Activated naive CD8-positive, alpha-beta T cell treated with anti-CD3 and anti-CD28 coated beads, Interleukin-2, amount 50 U/mL, for 24 hours (primary cell): ENCODE measurements around the gene ZNF326.
"Not testable (repeated sequence)": the region's sequence is repeated elsewhere in the genome, so short reads cannot be mapped to it uniquely, and the experiment has no call there.

Source experiments
- ATAC-seq: fragments of 150-1000 bp; cut with Tn5 transposase; one replicate; pipeline ENCODE4 v1.10.0; 2021
- DNase-seq: peaks from one replicate; pipeline ENCODE4 v3.0.0; 2021
- H3K27ac Mint-ChIP-seq: one replicate; pipeline ENCODE4 v1.8.0; 2021; ENCODE audit warnings: mild to moderate bottlenecking, mixed read lengths
- H3K27me3 Mint-ChIP-seq: one replicate; pipeline ENCODE4 v1.8.0; 2021; ENCODE audit warnings: mixed read lengths
- H3K36me3 Mint-ChIP-seq: one replicate; pipeline ENCODE4 v1.8.0; 2021; ENCODE audit warnings: low read depth, mixed read lengths
- H3K4me1 Mint-ChIP-seq: one replicate; pipeline ENCODE4 v1.8.0; 2021; ENCODE audit warnings: mixed read lengths
- H3K4me3 Mint-ChIP-seq: one replicate; pipeline ENCODE4 v1.8.0; 2021; ENCODE audit warnings: mild to moderate bottlenecking, moderate library complexity, mixed read lengths
- H3K9me3 Mint-ChIP-seq: one replicate; pipeline ENCODE4 v1.8.0; 2021; ENCODE audit warnings: mixed read lengths

ZNF326 gene

GRCh38 chr1:89980605-89981004, 14.3 kb upstream of the ZNF326 start:
- Mint-ChIP-seq H3K4me1 (no peaks in the 10 kb centered on the region), H3K4me3 (no peak overlapping the region), H3K36me3 (no peaks in the 10 kb centered on the region), H3K27ac (no peak overlapping the region), H3K27me3 (peaks cover 3% of the 10 kb centered on the region), H3K9me3 (no peaks in the 10 kb centered on the region)
- ATAC-seq (no peak), DNase-seq (no peak)

GRCh38 chr1:89982846-89983245, 12.1 kb upstream of the ZNF326 start:
- not testable (repeated sequence) for H3K4me3 Mint-ChIP-seq, H3K27ac Mint-ChIP-seq, H3K27me3 Mint-ChIP-seq, H3K9me3 Mint-ChIP-seq, DNase-seq, H3K4me1 Mint-ChIP-seq, H3K36me3 Mint-ChIP-seq, ATAC-seq

- not testable (repeated sequence) for H3K4me1 Mint-ChIP-seq, ATAC-seq
Observed at GRCh38 chr1:89984564-89985116, 10.3 kb upstream of the ZNF326 start.

GRCh38 chr1:89986020-89986419, 8.9 kb upstream of the ZNF326 start:
- DNase-seq (no peak), ATAC-seq (no peak)
- Mint-ChIP-seq H3K9me3 (no peaks in the 10 kb centered on the region), H3K27ac (no peak overlapping the region), H3K4me3 (no peak overlapping the region), H3K36me3 (no peaks in the 10 kb centered on the region), H3K27me3 (peaks cover 3% of the 10 kb centered on the region), H3K4me1 (peaks cover under 1% of the 10 kb centered on the region)

More at GRCh38 chr1:89984564-89985116, 10.3 kb upstream of the ZNF326 start:
- H3K27me3 Mint-ChIP-seq, H3K36me3 Mint-ChIP-seq, H3K4me3 Mint-ChIP-seq, H3K27ac Mint-ChIP-seq, H3K9me3 Mint-ChIP-seq, DNase-seq: not testable (repeated sequence)

GRCh38 chr1:89987159-89987819, 7.6 kb upstream of the ZNF326 start:
- DNase-seq (peak; percentile 29), ATAC-seq (peak; percentile 83)
- Mint-ChIP-seq H3K4me1 (peaks cover 10% of the 10 kb centered on the region), H3K27me3 (peaks cover 5% of the 10 kb centered on the region), H3K4me3 (no peak overlapping the region), H3K27ac (no peak overlapping the region), H3K9me3 (no peaks in the 10 kb centered on the region), H3K36me3 (no peaks in the 10 kb centered on the region)

- H3K4me3 Mint-ChIP-seq: no peak overlapping the region
- H3K4me1 Mint-ChIP-seq: peaks cover 13% of the 10 kb centered on the region
- ATAC-seq (no peak), DNase-seq (no peak)
- no peaks in the 10 kb centered on the region for H3K36me3 Mint-ChIP-seq
- no peaks in the 10 kb centered on the region for H3K9me3 Mint-ChIP-seq
- H3K27me3 Mint-ChIP-seq: peaks cover 5% of the 10 kb centered on the region
- H3K27ac Mint-ChIP-seq: no peak overlapping the region
Observed at GRCh38 chr1:89989099-89989498, 5.8 kb upstream of the ZNF326 start.

GRCh38 chr1:89989799-89990198, 5.1 kb upstream of the ZNF326 start:
- Mint-ChIP-seq H3K4me3 (no peak overlapping the region), H3K4me1 (peaks cover 14% of the 10 kb centered on the region), H3K36me3 (no peaks in the 10 kb centered on the region), H3K27ac (no peak overlapping the region), H3K9me3 (no peaks in the 10 kb centered on the region), H3K27me3 (peaks cover 5% of the 10 kb centered on the region)
- no peak for DNase-seq
- no peak for ATAC-seq

GRCh38 chr1:89990976-89991831, 3.7 kb upstream of the ZNF326 start:
- no peak for ATAC-seq
- DNase-seq: no peak
- Mint-ChIP-seq H3K27me3 (peaks cover 5% of the 10 kb centered on the region), H3K4me3 (no peak overlapping the region), H3K9me3 (no peaks in the 10 kb centered on the region), H3K36me3 (peaks cover 3% of the 10 kb centered on the region), H3K27ac (no peak overlapping the region), H3K4me1 (peaks cover 20% of the 10 kb centered on the region)

GRCh38 chr1:89993541-89993940, 1.4 kb upstream of the ZNF326 start:
- H3K36me3 Mint-ChIP-seq: peaks cover 14% of the 10 kb centered on the region
- H3K27me3 Mint-ChIP-seq: peaks cover 5% of the 10 kb centered on the region
- H3K9me3 Mint-ChIP-seq: no peaks in the 10 kb centered on the region
- H3K27ac Mint-ChIP-seq: no peak overlapping the region
- peaks cover 42% of the 10 kb centered on the region for H3K4me1 Mint-ChIP-seq
- no peak for ATAC-seq
- DNase-seq: no peak
- H3K4me3 Mint-ChIP-seq: peak overlapping the region; percentile 33

GRCh38 chr1:89994231-89994804, 592 bp upstream of the ZNF326 start:
- Mint-ChIP-seq H3K9me3 (no peaks in the 10 kb centered on the region), H3K4me3 (peak overlapping the region; percentile 89), H3K27me3 (peaks cover 5% of the 10 kb centered on the region), H3K27ac (peak overlapping the region; percentile 79), H3K4me1 (peaks cover 47% of the 10 kb centered on the region), H3K36me3 (peaks cover 19% of the 10 kb centered on the region)
- ATAC-seq: no peak
- DNase-seq: no peak

GRCh38 chr1:89995598-89996449, 914 bp downstream of the ZNF326 start:
- Mint-ChIP-seq H3K36me3 (peaks cover 24% of the 10 kb centered on the region), H3K4me1 (peaks cover 51% of the 10 kb centered on the region), H3K9me3 (no peaks in the 10 kb centered on the region), H3K27ac (peak overlapping the region; percentile 75), H3K4me3 (peak overlapping the region; percentile 89), H3K27me3 (peaks cover 5% of the 10 kb centered on the region)
- ATAC-seq: no peak
- no peak for DNase-seq

GRCh38 chr1:89996450-89997110, 1.7 kb downstream of the ZNF326 start:
- peaks cover 2% of the 10 kb centered on the region for H3K27me3 Mint-ChIP-seq
- DNase-seq: no peak
- peak overlapping the region; percentile 89 for H3K4me3 Mint-ChIP-seq
- no peaks in the 10 kb centered on the region for H3K9me3 Mint-ChIP-seq
- peaks cover 28% of the 10 kb centered on the region for H3K36me3 Mint-ChIP-seq
- peaks cover 49% of the 10 kb centered on the region for H3K4me1 Mint-ChIP-seq
- H3K27ac Mint-ChIP-seq: peak overlapping the region; percentile 75
- ATAC-seq: no peak

- not testable (repeated sequence) for ATAC-seq, H3K9me3 Mint-ChIP-seq, H3K27ac Mint-ChIP-seq, H3K27me3 Mint-ChIP-seq, DNase-seq
- Mint-ChIP-seq H3K4me3 (peak overlapping the region; percentile 41), H3K4me1 (peaks cover 44% of the 10 kb centered on the region), H3K36me3 (peaks cover 28% of the 10 kb centered on the region)
Observed at GRCh38 chr1:89997152-89997551, 2.2 kb downstream of the ZNF326 start.
